ENCODE results near the gene CASP10. TPM values are rescaled to one million over a fixed set of nuclear protein-coding genes. Genes with fewer than 3 reads are reported as not detected.

Gene CASP10
- total and polyA plus RNA-seq, 9 of the 15 experiments (the other 6 are each of a cell fraction or from before 2014, with no cell fraction given) = 7.1 to 20.4 (median 10.8) TPM

DNA sequence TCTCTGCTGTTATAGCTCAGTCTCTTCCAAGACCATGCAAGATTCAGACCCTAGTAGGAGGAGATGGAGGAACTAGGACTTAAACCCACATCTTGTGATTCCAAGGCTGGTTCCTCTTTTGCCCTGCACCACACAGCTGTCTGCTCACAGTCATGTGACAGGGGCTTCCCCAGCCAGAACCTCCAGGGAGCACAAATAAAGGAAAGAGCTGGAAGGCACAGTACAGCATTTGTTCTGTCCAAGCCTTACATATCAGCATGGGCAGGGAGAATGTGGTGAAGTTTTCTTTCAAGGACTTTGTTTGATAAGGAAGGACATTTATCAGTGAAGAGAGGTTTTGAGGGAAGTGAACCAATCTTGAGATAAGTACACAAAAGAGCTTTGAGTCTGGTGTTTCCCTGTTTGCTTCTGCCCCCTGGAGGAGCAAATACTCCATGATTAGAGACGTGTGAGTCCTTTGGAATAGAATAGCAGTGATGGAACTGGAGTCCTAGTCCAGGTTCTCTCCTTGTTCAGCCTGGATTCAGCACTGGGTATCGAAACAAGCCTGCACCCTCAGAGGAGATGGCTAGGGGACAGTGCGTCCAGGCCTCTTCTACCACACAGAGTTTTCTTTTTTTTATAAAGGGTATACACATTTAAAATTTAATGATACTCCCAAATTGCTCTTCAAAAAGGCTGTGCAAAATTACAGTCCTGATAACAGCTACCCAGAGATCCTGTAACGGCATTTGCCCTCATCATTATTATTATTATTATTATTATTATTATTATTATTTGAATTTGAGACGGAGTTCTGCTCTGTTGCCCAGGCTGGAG, 24.6 kb upstream of the CASP10 start (continued):
- TF ChIP-seq, protein P1, sequence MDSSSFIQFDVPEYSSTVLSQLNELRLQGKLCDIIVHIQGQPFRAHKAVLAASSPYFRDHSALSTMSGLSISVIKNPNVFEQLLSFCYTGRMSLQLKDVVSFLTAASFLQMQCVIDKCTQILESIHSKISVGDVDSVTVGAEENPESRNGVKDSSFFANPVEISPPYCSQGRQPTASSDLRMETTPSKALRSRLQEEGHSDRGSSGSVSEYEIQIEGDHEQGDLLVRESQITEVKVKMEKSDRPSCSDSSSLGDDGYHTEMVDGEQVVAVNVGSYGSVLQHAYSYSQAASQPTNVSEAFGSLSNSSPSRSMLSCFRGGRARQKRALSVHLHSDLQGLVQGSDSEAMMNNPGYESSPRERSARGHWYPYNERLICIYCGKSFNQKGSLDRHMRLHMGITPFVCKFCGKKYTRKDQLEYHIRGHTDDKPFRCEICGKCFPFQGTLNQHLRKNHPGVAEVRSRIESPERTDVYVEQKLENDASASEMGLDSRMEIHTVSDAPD (CRISPR knock-in tag; IDR thresholded peaks at IDR 0.05) = no peak
- no peak for TF ChIP-seq NFIX (CRISPR knock-in tag; IDR thresholded peaks at IDR 0.05; ENCODE audit: low read depth)
- TF ChIP-seq THRAP3 (IDR thresholded peaks at IDR 0.05; ENCODE audit: borderline replicate concordance) = no peak
- TF ChIP-seq ZEB2 (IDR thresholded peaks at IDR 0.05) = 0 out of 2 replicates have a peak, but pooled peaks have one; percentile 28
- no peak for TF ChIP-seq YY1 (IDR thresholded peaks at IDR 0.05; ENCODE audit: borderline replicate concordance in 1 of 3, control insufficient read depth in 1 of 3, extremely low read depth in 1 of 3, insufficient read depth in 3 of 3, insufficient read length in 1 of 3, insufficient replicate concordance in 2 of 3, low read depth in 1 of 3, low read length in 2 of 3)
- TF ChIP-seq ZNF408 (CRISPR knock-in tag; IDR thresholded peaks at IDR 0.05; ENCODE audit: low read depth) = no peak
- no peak for TF ChIP-seq TEAD2 (tag; IDR thresholded peaks at IDR 0.05)
- peak; percentile 18 for TF ChIP-seq CCNT2 (IDR thresholded peaks at IDR 0.05; ENCODE audit: borderline replicate concordance, extremely low read depth, insufficient read length, low read depth, low read length)
- no peak for TF ChIP-seq NCOA4 (IDR thresholded peaks at IDR 0.05; ENCODE audit: partially characterized antibody)
- no peak for TF ChIP-seq CBX3 (IDR thresholded peaks at IDR 0.05; ENCODE audit: borderline replicate concordance in 1 of 2, low read length in 2 of 2)
- no peak for TF ChIP-seq ZNF184 (CRISPR knock-in tag; IDR thresholded peaks at IDR 0.05)
- TF ChIP-seq PYGO2 (tag; IDR thresholded peaks at IDR 0.05) = no peak
- no peak for TF ChIP-seq ZC3H11A (IDR thresholded peaks at IDR 0.05; ENCODE audit: low read depth, low read length)
- TF ChIP-seq, protein P2, sequence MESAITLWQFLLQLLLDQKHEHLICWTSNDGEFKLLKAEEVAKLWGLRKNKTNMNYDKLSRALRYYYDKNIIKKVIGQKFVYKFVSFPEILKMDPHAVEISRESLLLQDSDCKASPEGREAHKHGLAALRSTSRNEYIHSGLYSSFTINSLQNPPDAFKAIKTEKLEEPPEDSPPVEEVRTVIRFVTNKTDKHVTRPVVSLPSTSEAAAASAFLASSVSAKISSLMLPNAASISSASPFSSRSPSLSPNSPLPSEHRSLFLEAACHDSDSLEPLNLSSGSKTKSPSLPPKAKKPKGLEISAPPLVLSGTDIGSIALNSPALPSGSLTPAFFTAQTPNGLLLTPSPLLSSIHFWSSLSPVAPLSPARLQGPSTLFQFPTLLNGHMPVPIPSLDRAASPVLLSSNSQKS (CRISPR knock-in tag; IDR thresholded peaks at IDR 0.05) = no peak
- TF ChIP-seq, protein P3, sequence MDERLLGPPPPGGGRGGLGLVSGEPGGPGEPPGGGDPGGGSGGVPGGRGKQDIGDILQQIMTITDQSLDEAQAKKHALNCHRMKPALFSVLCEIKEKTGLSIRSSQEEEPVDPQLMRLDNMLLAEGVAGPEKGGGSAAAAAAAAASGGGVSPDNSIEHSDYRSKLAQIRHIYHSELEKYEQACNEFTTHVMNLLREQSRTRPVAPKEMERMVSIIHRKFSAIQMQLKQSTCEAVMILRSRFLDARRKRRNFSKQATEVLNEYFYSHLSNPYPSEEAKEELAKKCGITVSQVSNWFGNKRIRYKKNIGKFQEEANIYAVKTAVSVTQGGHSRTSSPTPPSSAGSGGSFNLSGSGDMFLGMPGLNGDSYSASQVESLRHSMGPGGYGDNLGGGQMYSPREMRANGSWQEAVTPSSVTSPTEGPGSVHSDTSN (CRISPR knock-in tag; IDR thresholded peaks at IDR 0.05; ENCODE audit: low read depth) = no peak
- TF ChIP-seq, protein P3 (tag; conservative IDR thresholded peaks at IDR 0.05; ENCODE audit: low read depth) = peak; percentile 57; the same call in 1 of the 2 replicates
- TF ChIP-seq, protein P4, sequence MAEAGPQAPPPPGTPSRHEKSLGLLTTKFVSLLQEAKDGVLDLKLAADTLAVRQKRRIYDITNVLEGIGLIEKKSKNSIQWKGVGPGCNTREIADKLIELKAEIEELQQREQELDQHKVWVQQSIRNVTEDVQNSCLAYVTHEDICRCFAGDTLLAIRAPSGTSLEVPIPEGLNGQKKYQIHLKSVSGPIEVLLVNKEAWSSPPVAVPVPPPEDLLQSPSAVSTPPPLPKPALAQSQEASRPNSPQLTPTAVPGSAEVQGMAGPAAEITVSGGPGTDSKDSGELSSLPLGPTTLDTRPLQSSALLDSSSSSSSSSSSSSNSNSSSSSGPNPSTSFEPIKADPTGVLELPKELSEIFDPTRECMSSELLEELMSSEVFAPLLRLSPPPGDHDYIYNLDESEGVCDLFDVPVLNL (CRISPR knock-in tag; IDR thresholded peaks at IDR 0.05; ENCODE audit: low read depth) = no peak
- peak in 1 of 2 experiments; percentile 59; a peak in 1 of 4 replicates for TF ChIP-seq TBL1XR1 (IDR thresholded peaks at IDR 0.05; ENCODE audit: low read length in 2 of 2)
- peak; percentile 66 for TF ChIP-seq NCOR1 (IDR thresholded peaks at IDR 0.05)
- peak; percentile 76 for TF ChIP-seq SMC3 (conservative IDR thresholded peaks at IDR 0.05; ENCODE audit: insufficient read depth, low read depth, low read length)
- TF ChIP-seq GATAD2A (IDR thresholded peaks at IDR 0.05) = peak; percentile 33; the same call in 1 of the 2 replicates

All from K562 (cell line).